GM12872 (cell line): ENCODE results near the gene PPP3CA.

Experiments
- CTCF ChIP-seq: IDR thresholded peaks from 3 replicates; pipeline ENCODE4 v1.5.1; 2011; ENCODE audit warnings: low read depth, mild to moderate bottlenecking, low read length, moderate library complexity; ENCODE audit not compliant: insufficient read depth

The PPP3CA gene

GRCh38 chr4:101355767-101356702, 8.7 kb upstream of the PPP3CA start:
- no peak for TF ChIP-seq CTCF

- TF ChIP-seq CTCF = no peak
These were observed 7.9 kb upstream of the PPP3CA start for GRCh38 chr4:101355246-101355645.

- TF ChIP-seq CTCF = no peak
These were observed 2.4 kb upstream of the PPP3CA start for GRCh38 chr4:101349801-101350064.

DNA sequence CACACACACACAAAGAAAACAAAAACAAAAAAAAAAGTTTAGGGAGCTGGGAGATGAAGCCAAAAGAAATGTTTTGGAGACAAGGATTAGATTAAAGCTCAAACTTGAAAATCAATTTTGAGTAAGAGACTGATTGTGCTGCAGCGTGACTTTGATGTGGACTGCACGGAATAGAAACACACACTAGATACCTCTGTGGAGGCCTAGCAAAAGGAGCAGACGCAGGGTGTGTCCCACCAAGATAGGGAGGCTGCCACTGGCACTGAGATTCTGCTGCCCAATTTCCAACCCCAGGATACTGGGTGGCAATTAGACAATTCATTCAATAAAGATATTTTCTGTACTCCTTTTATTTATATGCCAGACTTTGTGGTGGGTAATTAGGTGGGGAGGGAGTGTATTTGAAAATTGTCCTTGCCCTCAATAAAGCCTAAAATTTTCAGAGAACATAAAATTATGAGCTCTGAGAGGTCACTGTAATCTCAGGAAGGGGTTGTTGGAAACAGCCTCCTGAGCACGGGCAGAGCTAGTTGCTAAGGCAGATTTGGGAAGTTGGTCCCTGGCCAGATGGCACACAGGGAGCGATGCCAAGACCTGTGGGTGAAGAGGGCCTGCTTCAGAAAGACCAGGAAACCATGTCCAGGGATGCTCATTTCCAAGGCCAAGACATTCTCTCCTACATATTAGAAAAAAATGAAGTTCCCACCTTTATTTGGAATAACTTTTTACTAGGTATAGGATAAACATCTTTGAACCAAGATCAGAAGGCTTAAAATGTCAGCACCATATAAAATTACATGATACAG, 1.9 kb upstream of the PPP3CA start:
- TF ChIP-seq CTCF = no peak

- TF ChIP-seq CTCF = no peak
These were observed 1.1 kb upstream of the PPP3CA start for GRCh38 chr4:101348367-101348827.

DNA sequence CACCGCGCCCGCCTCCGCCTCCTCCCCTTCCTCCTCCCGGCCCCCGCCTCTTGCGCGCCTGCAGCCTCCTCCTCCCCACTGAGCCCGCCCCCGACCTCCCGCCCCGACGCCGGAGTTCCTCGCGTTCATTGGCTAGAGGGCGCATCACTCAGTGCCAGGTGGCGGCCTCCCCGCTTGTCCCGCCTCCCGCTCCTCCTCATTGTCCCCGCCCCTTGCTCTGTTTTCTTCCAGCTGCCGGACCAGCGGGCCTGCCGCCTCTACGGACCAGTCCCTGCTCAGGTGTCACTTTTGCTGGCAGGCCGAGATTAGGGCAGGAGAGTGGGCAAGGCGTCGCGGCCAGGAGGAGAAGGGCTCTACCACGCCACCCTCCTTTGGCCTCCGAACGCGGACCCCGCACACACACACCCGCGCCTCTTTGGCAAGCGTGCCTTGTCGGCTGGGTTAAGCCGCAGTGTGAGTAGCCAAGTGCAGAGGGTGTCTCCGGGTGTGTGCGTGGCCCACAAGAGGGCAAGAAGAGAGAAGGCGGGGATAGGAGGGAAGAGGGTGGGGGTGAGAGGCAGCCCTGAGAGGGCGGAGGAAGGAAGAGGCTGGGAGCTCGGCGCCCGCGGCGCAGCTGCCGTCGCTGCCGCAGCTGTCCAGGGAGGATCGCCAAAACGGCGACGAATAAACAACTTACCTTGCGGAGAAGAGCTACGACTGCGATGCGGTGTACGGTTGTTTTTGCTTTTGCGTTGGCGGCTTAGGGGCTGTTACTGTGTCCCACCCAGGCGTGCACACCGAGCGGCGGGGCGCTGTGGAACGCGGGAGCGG, 436 bp upstream of the PPP3CA start:
- TF ChIP-seq CTCF = no peak
